Skeletal muscle tissue (tissue), 4 donors: ENCODE measurements around the gene TMEM131L. TPM values are rescaled to one million over a fixed set of nuclear protein-coding genes. Genes with fewer than 3 reads are reported as not detected.

Experiments
- H3K27ac ChIP-seq: one replicate; pipeline ENCODE4 v1.7.0; 2013; ENCODE audit warnings: mild to moderate bottlenecking, low read depth, low read length, inconsistent platforms
- H3K27me3 ChIP-seq, 3 donors: one replicate each; pipeline ENCODE4 v1.7.0; 2013; ENCODE audit warnings: low read length in 3 of 3; ENCODE audit not compliant: control insufficient read depth in 3 of 3, insufficient read depth in 3 of 3
- H3K36me3 ChIP-seq, 3 donors: one replicate each; pipeline ENCODE4 v1.7.0; 2013; ENCODE audit warnings: low read length in 3 of 3; ENCODE audit not compliant: control insufficient read depth in 3 of 3, insufficient read depth in 3 of 3
- H3K4me1 ChIP-seq, 3 donors: one replicate each; pipeline ENCODE4 v1.7.0; 2013; ENCODE audit warnings: low read length in 3 of 3, mild to moderate bottlenecking in 3 of 3; ENCODE audit not compliant: control insufficient read depth in 3 of 3, insufficient read depth in 3 of 3
- H3K4me3 ChIP-seq, 3 donors: one replicate each; pipeline ENCODE4 v1.7.0; 2013; ENCODE audit warnings: low read length in 3 of 3
- H3K9ac ChIP-seq, 3 donors: one replicate each; pipeline ENCODE4 v1.7.0; 2013; ENCODE audit warnings: low read length in 3 of 3, mild to moderate bottlenecking in 3 of 3, moderate library complexity in 2 of 3, low read depth in 1 of 3
- H3K9me3 ChIP-seq, 3 donors: one replicate each; pipeline ENCODE4 v1.7.0; 2013; ENCODE audit warnings: low read length in 3 of 3; ENCODE audit not compliant: control insufficient read depth in 3 of 3
- total RNA-seq: library from RNA; depleted of rRNA; stranded (reverse); fragments of >200 nt; gene quantifications from one replicate; pipeline ENCODE4 v1.2.3, GENCODE V29; 2014
- donor health status: Osteomylitis.

TMEM131L gene
- total RNA-seq, 1 donor from 2014 or later = 69.4 TPM

- Histone ChIP-seq H3K4me3 (no peak overlapping the region), H3K9ac (no peak overlapping the region), H3K27ac (no peak overlapping the region), H3K36me3 (peaks cover 26 to 60% (median 55%) of the 10 kb centered on the region in 3 donors), H3K4me1 (peaks cover 8 to 13% (median 9%) of the 10 kb centered on the region in 3 donors), H3K9me3 (no peaks in the 10 kb centered on the region), H3K27me3 (no peaks in the 10 kb centered on the region)
Observed at GRCh38 chr4:153620352-153620751, 154.2 kb downstream of the TMEM131L start.

- no peak overlapping the region for H3K9ac ChIP-seq
- H3K4me1 ChIP-seq = peaks cover 8 to 13% (median 9%) of the 10 kb centered on the region in 3 donors
- H3K4me3 ChIP-seq = no peak overlapping the region
- no peaks in the 10 kb centered on the region for H3K27me3 ChIP-seq
- peaks cover 36 to 70% (median 56%) of the 10 kb centered on the region in 3 donors for H3K36me3 ChIP-seq
- no peaks in the 10 kb centered on the region for H3K9me3 ChIP-seq
- no peak overlapping the region for H3K27ac ChIP-seq
Observed at GRCh38 chr4:153622093-153622492, 155.9 kb downstream of the TMEM131L start.

GRCh38 chr4:153622778-153623240 lies 156.6 kb downstream of the TMEM131L start:
- H3K27me3 ChIP-seq = no peaks in the 10 kb centered on the region
- peaks cover 43 to 73% (median 58%) of the 10 kb centered on the region in 3 donors for H3K36me3 ChIP-seq
- H3K9ac ChIP-seq = no peak overlapping the region
- peaks cover 8 to 13% (median 9%) of the 10 kb centered on the region in 3 donors for H3K4me1 ChIP-seq
- no peaks in the 10 kb centered on the region for H3K9me3 ChIP-seq
- H3K4me3 ChIP-seq = no peak overlapping the region
- no peak overlapping the region for H3K27ac ChIP-seq

- Histone ChIP-seq H3K27ac (no peak overlapping the region), H3K9me3 (no peaks in the 10 kb centered on the region), H3K36me3 (peaks cover 48 to 78% (median 61%) of the 10 kb centered on the region in 3 donors), H3K9ac (no peak overlapping the region), H3K4me3 (no peak overlapping the region), H3K4me1 (peaks cover 8 to 13% (median 9%) of the 10 kb centered on the region in 3 donors), H3K27me3 (no peaks in the 10 kb centered on the region)
Observed at GRCh38 chr4:153623491-153623890, 157.3 kb downstream of the TMEM131L start.

GRCh38 chr4:153628796-153629315 lies 162.7 kb downstream of the TMEM131L start:
- H3K36me3 ChIP-seq = peaks cover 73 to 88% (median 82%) of the 10 kb centered on the region in 3 donors
- no peak overlapping the region for H3K27ac ChIP-seq
- no peak overlapping the region for H3K4me3 ChIP-seq
- H3K4me1 ChIP-seq = no peaks in the 10 kb centered on the region
- H3K9me3 ChIP-seq = no peaks in the 10 kb centered on the region
- no peak overlapping the region for H3K9ac ChIP-seq
- no peaks in the 10 kb centered on the region for H3K27me3 ChIP-seq

GRCh38 chr4:153629776-153630175 lies 163.6 kb downstream of the TMEM131L start:
- Histone ChIP-seq H3K9ac (no peak overlapping the region), H3K36me3 (peaks cover 77 to 91% (median 86%) of the 10 kb centered on the region in 3 donors), H3K27me3 (no peaks in the 10 kb centered on the region), H3K4me1 (no peaks in the 10 kb centered on the region), H3K27ac (no peak overlapping the region), H3K9me3 (no peaks in the 10 kb centered on the region), H3K4me3 (no peak overlapping the region)

GRCh38 chr4:153634738-153635353 lies 168.7 kb downstream of the TMEM131L start:
- Histone ChIP-seq H3K27ac (no peak overlapping the region), H3K27me3 (no peaks in the 10 kb centered on the region), H3K36me3 (peaks cover 55 to 65% (median 60%) of the 10 kb centered on the region in 3 donors), H3K9ac (no peak overlapping the region), H3K9me3 (no peaks in the 10 kb centered on the region), H3K4me1 (peaks cover 0 to 4% (median 2%) of the 10 kb centered on the region in 3 donors), H3K4me3 (no peak overlapping the region)

GRCh38 chr4:153635846-153636245 lies 169.7 kb downstream of the TMEM131L start:
- H3K4me1 ChIP-seq = peaks cover 0 to 4% (median 3%) of the 10 kb centered on the region in 3 donors
- H3K9me3 ChIP-seq = no peaks in the 10 kb centered on the region
- no peak overlapping the region for H3K9ac ChIP-seq
- no peak overlapping the region for H3K27ac ChIP-seq
- peaks cover 45 to 55% (median 50%) of the 10 kb centered on the region in 3 donors for H3K36me3 ChIP-seq
- H3K27me3 ChIP-seq = no peaks in the 10 kb centered on the region
- no peak overlapping the region for H3K4me3 ChIP-seq

- Histone ChIP-seq H3K4me1 (peaks cover 0 to 4% (median 3%) of the 10 kb centered on the region in 3 donors), H3K9ac (no peak overlapping the region), H3K36me3 (peaks cover 33 to 41% (median 40%) of the 10 kb centered on the region in 3 donors), H3K9me3 (no peaks in the 10 kb centered on the region), H3K27ac (no peak overlapping the region), H3K27me3 (no peaks in the 10 kb centered on the region), H3K4me3 (no peak overlapping the region)
Observed at GRCh38 chr4:153637201-153637600, 171.0 kb downstream of the TMEM131L start.

GRCh38 chr4:153638011-153638410 lies 171.9 kb downstream of the TMEM131L start:
- Histone ChIP-seq H3K9me3 (no peaks in the 10 kb centered on the region), H3K4me1 (peaks cover 0 to 4% (median 3%) of the 10 kb centered on the region in 3 donors), H3K27me3 (no peaks in the 10 kb centered on the region), H3K4me3 (no peak overlapping the region), H3K36me3 (peaks cover 26 to 36% (median 33%) of the 10 kb centered on the region in 3 donors), H3K27ac (no peak overlapping the region), H3K9ac (no peak overlapping the region)
